ENCODE results near the gene GDF10. TPM values are rescaled to one million over a fixed set of nuclear protein-coding genes. Genes with fewer than 3 reads are reported as not detected.

GDF10 gene
- total and polyA plus RNA-seq, 10 of the 15 experiments (the other 5 are each of a cell fraction or from before 2014, with no cell fraction given), result not detected

GRCh38 chr10:47253651-47254375 lies 46.2 kb upstream of the GDF10 start:
- CTCF ChIA-PET, result no interaction called here

GRCh38 chr10:47254611-47255010 lies 45.4 kb upstream of the GDF10 start:
- ChIA-PET RAD21 (ENCODE audit: unreplicated experiment) (no interaction called here), POLR2A (no interaction called here), CTCF (no interaction called here), SMC1A (ENCODE audit: uncharacterized antibody, unreplicated experiment) (interaction anchor here (1.0 kb wide), 1 partner anchor 14 kb away, joined by 3 read pairs; no protein-coding TSS in a partner anchor)
- ATAC-seq, result no peak
- in situ Hi-C loops (cut with MboI) (no loop called here), intact Hi-C loops (cut with micrococcal nuclease; ENCODE audit: unreplicated experiment) (no loop called here)
- no TSS peak for BruUV-seq (replicated peaks)
- 23% methylated on average over 2 of the region's 2 CpGs for WGBS (ENCODE audit: insufficient coverage, insufficient replicate concordance, low lambda C conversion rate, missing lambda C conversion rate)
- Histone ChIP-seq H3K27me3 (replicated peaks in 1 of 2; ENCODE audit: control insufficient read depth in 2 of 2, insufficient read depth in 2 of 2, low read length in 1 of 2) (no peaks in the 10 kb centered on the region; a peak in 2 of 4 replicates), H4K20me1 (ENCODE audit: control insufficient read depth, insufficient read depth) (no peaks in the 10 kb centered on the region), H3K27ac (ENCODE audit: control insufficient read depth, insufficient read depth) (no peak overlapping the region), H3K79me2 (ENCODE audit: control insufficient read depth, insufficient read depth, low read length) (no peaks in the 10 kb centered on the region), H2AFZ (ENCODE audit: control insufficient read depth, low read depth, low read length) (no peak overlapping the region), H3K36me3 (ENCODE audit: control insufficient read depth in 2 of 2, insufficient read depth in 2 of 2, low read length in 1 of 2) (no peaks in the 10 kb centered on the region), H3K4me2 (ENCODE audit: control insufficient read depth, insufficient read depth) (no peak overlapping the region), H3K9me3 (replicated peaks; ENCODE audit: control insufficient read depth, insufficient read depth, low read length) (no peaks in the 10 kb centered on the region; the same call in 2 of the 3 replicates), H3K4me3 (no peak overlapping the region), H3K9ac (ENCODE audit: control insufficient read depth, insufficient read depth, low read length) (no peak overlapping the region), H3K4me1 (ENCODE audit: control insufficient read depth, insufficient read depth, low read length) (peaks cover 10% of the 10 kb centered on the region)
- TF ChIP-seq BCL11A (IDR thresholded peaks at IDR 0.05; ENCODE audit: low read depth, low read length), result no peak
- no peak for TF ChIP-seq FOXM1 (IDR thresholded peaks at IDR 0.05; ENCODE audit: low read depth, low read length)
- TF ChIP-seq MXI1 (IDR thresholded peaks at IDR 0.05; ENCODE audit: low read depth, low read length), result no peak
- TF ChIP-seq SIN3A (IDR thresholded peaks at IDR 0.05; ENCODE audit: low read depth, low read length), result no peak
- FAIRE-seq, result no peak
- no peak for DNase-seq (ENCODE audit: low read depth, low spot score)

More at GRCh38 chr10:47253651-47254375, 46.2 kb upstream of the GDF10 start:
- H3K4me1 ChIP-seq (ENCODE audit: control insufficient read depth, insufficient read depth, low read length), result peaks cover 10% of the 10 kb centered on the region
- no peaks in the 10 kb centered on the region for H3K79me2 ChIP-seq (ENCODE audit: control insufficient read depth, insufficient read depth, low read length)
- H3K9me3 ChIP-seq (replicated peaks; ENCODE audit: control insufficient read depth, insufficient read depth, low read length), result no peaks in the 10 kb centered on the region; the same call in 2 of the 3 replicates
- TF ChIP-seq IRF4 (IDR thresholded peaks at IDR 0.05; ENCODE audit: low read depth, low read length) (no peak), CEBPB (IDR thresholded peaks at IDR 0.05; ENCODE audit: borderline replicate concordance in 1 of 2, low read depth in 2 of 2, low read length in 2 of 2) (no peak)
- no peak overlapping the region for H2AFZ ChIP-seq (ENCODE audit: control insufficient read depth, low read depth, low read length)
- 43% methylated on average over 19 of the region's 19 CpGs for WGBS (ENCODE audit: insufficient coverage, insufficient replicate concordance, low lambda C conversion rate, missing lambda C conversion rate)
- no peak overlapping the region for H3K4me2 ChIP-seq (ENCODE audit: control insufficient read depth, insufficient read depth)
- no peaks in the 10 kb centered on the region for H3K36me3 ChIP-seq (ENCODE audit: control insufficient read depth in 2 of 2, insufficient read depth in 2 of 2, low read length in 1 of 2)
- H3K27ac ChIP-seq (ENCODE audit: control insufficient read depth, insufficient read depth), result no peak overlapping the region
- no TSS peak for BruUV-seq (replicated peaks)
- in situ Hi-C loops (cut with MboI) (no loop called here), intact Hi-C loops (cut with micrococcal nuclease; ENCODE audit: unreplicated experiment) (no loop called here)
- DNase-seq (ENCODE audit: low read depth, low spot score), result no peak
- no peak for ATAC-seq
- POLR2A ChIA-PET, result no interaction called here
- H3K9ac ChIP-seq (ENCODE audit: control insufficient read depth, insufficient read depth, low read length), result no peak overlapping the region
- no peak for FAIRE-seq
- SMC1A ChIA-PET (ENCODE audit: uncharacterized antibody, unreplicated experiment), result interaction anchor here (1.0 kb wide), 1 partner anchor 15 kb away, joined by 3 read pairs; no protein-coding TSS in a partner anchor
- RAD21 ChIA-PET (ENCODE audit: unreplicated experiment), result no interaction called here
- H3K4me3 ChIP-seq, result no peak overlapping the region
- H3K27me3 ChIP-seq (replicated peaks in 1 of 2; ENCODE audit: control insufficient read depth in 2 of 2, insufficient read depth in 2 of 2, low read length in 1 of 2), result no peaks in the 10 kb centered on the region; a peak in 2 of 4 replicates
- H4K20me1 ChIP-seq (ENCODE audit: control insufficient read depth, insufficient read depth), result no peaks in the 10 kb centered on the region
